CD4-positive, alpha-beta T cell (primary cell): Measurements from ENCODE around the gene HDAC10. TPM values are rescaled to one million over a fixed set of nuclear protein-coding genes. Genes with fewer than 3 reads are reported as not detected.

Source experiments
- ATAC-seq: fragments of 200-7000 bp; cut with Tn5 transposase; one replicate; pipeline ENCODE4 v1.10.0; 2022; ENCODE audit warnings: mild to moderate bottlenecking; ENCODE audit not compliant: poor library complexity
- CTCF ChIA-PET: fragments of 350-600 bp; sonication (Branson Sonifier 250); formaldehyde crosslinking; loops from one replicate; lab custom pipeline; 2021; ENCODE audit warnings: antibody characterized with exemption, inconsistent platforms; lab: Charles Lee
- POLR2A ChIA-PET: fragments of 350-600 bp; sonication (Branson Sonifier 250); formaldehyde crosslinking; loops from one replicate; lab custom pipeline; 2021; ENCODE audit warnings: antibody characterized with exemption, inconsistent platforms; lab: Charles Lee
- DNase-seq, 14 experiments: peaks; one replicate each; pipeline ENCODE4 v3.0.0-alpha.2; 2013 to 2020; ENCODE audit warnings: mixed read lengths in 2 of 14
- H3K27ac ChIP-seq, 2 donors: one replicate each; pipeline versions ENCODE4 v1.5.1 to v1.7.0; 2013; ENCODE audit warnings: low read length in 2 of 2, low read depth in 1 of 2, mild to moderate bottlenecking in 1 of 2
- H3K27me3 ChIP-seq, 2 experiments: 1 replicate in 1 of 2; 2 replicates in 1 of 2; pipeline versions ENCODE4 v1.6.1 to v1.7.0; 2013; ENCODE audit warnings: low read length in 2 of 2, control low read depth in 1 of 2, mild to moderate bottlenecking in 1 of 2, moderate library complexity in 1 of 2; ENCODE audit not compliant: insufficient read depth in 2 of 2, control insufficient read depth in 1 of 2
- H3K36me3 ChIP-seq: one replicate; pipeline ENCODE4 v1.6.1; 2013; ENCODE audit warnings: low read length, control low read depth; ENCODE audit not compliant: insufficient read depth
- H3K4me1 ChIP-seq: one replicate; pipeline ENCODE4 v1.6.1; 2013; ENCODE audit warnings: low read length, control low read depth; ENCODE audit not compliant: insufficient read depth
- H3K4me3 ChIP-seq: one replicate; pipeline ENCODE4 v1.5.1; 2013; ENCODE audit warnings: mild to moderate bottlenecking, low read length, moderate library complexity
- H3K9me3 ChIP-seq, 2 experiments: 1 replicate in 1 of 2; 2 replicates in 1 of 2; pipeline versions ENCODE4 v1.6.1 to v1.7.0; 2013; ENCODE audit warnings: low read length in 2 of 2, mild to moderate bottlenecking in 2 of 2, control low read depth in 1 of 2, moderate library complexity in 1 of 2; ENCODE audit not compliant: control insufficient read depth in 1 of 2, insufficient read depth in 1 of 2
- H3K27ac Mint-ChIP-seq: one replicate; pipeline ENCODE4 v1.8.0; 2020; ENCODE audit warnings: mixed read lengths
- H3K27me3 Mint-ChIP-seq: one replicate; pipeline ENCODE4 v1.8.0; 2021; ENCODE audit warnings: mixed read lengths
- H3K36me3 Mint-ChIP-seq: one replicate; pipeline ENCODE4 v1.8.0; 2021; ENCODE audit warnings: low read depth, mixed read lengths
- H3K4me1 Mint-ChIP-seq: one replicate; pipeline ENCODE4 v1.8.0; 2021; ENCODE audit warnings: low read depth, mixed read lengths
- H3K4me3 Mint-ChIP-seq: one replicate; pipeline ENCODE4 v1.8.0; 2020; ENCODE audit warnings: mild to moderate bottlenecking, mixed read lengths
- H3K9me3 Mint-ChIP-seq: one replicate; pipeline ENCODE4 v1.8.0; 2020; ENCODE audit warnings: mixed read lengths
- CTCF ChIP-seq: fragments of 200-600 bp; IDR thresholded peaks from one replicate; pipeline ENCODE4 v1.8.0; 2022; ENCODE audit warnings: antibody characterized with exemption, mild to moderate bottlenecking
- intact Hi-C, 2 experiments: fragments of 100-400 bp; cut with DNase I in 1 of 2; cut with micrococcal nuclease in 1 of 2; formaldehyde crosslinking; loops; one replicate each; pipeline versions ENCODE4 v1.15.1 to v1.9.0; 2023 to 2025; cut with DNase I, micrococcal nuclease
- total RNA-seq, 174 experiments: library from RNA in 2 of 174; stranded (reverse) in 2 of 174; gene quantifications; one replicate each; pipeline ENCODE4 v1.2.3 and lab custom pipeline; 2021 to 2026

Gene HDAC10
- total RNA-seq, 2 experiments from 2014 or later: 87.3 to 88.7 TPM

- Histone ChIP-seq H3K27me3 (peaks cover 5 to 15% of the 10 kb centered on the region in 2 experiments), H3K36me3 (no peaks in the 10 kb centered on the region), H3K27ac (no peak overlapping the region), H3K9me3 (peaks cover 0 to 4% of the 10 kb centered on the region in 2 experiments), H3K4me1 (no peaks in the 10 kb centered on the region), H3K4me3 (no peak overlapping the region)
- DNase-seq (no peak), ATAC-seq (no peak)
- Mint-ChIP-seq H3K9me3 (no peaks in the 10 kb centered on the region), H3K27ac (no peak overlapping the region), H3K36me3 (no peaks in the 10 kb centered on the region), H3K27me3 (peaks cover 3% of the 10 kb centered on the region), H3K4me3 (no peak overlapping the region), H3K4me1 (no peaks in the 10 kb centered on the region)
- CTCF ChIA-PET: no interaction called here
- POLR2A ChIA-PET: no interaction called here
- intact Hi-C loops: no loop called here
- no peak for TF ChIP-seq CTCF
Observed at GRCh38 chr22:50286275-50286674, 35.2 kb upstream of the HDAC10 start.

DNA sequence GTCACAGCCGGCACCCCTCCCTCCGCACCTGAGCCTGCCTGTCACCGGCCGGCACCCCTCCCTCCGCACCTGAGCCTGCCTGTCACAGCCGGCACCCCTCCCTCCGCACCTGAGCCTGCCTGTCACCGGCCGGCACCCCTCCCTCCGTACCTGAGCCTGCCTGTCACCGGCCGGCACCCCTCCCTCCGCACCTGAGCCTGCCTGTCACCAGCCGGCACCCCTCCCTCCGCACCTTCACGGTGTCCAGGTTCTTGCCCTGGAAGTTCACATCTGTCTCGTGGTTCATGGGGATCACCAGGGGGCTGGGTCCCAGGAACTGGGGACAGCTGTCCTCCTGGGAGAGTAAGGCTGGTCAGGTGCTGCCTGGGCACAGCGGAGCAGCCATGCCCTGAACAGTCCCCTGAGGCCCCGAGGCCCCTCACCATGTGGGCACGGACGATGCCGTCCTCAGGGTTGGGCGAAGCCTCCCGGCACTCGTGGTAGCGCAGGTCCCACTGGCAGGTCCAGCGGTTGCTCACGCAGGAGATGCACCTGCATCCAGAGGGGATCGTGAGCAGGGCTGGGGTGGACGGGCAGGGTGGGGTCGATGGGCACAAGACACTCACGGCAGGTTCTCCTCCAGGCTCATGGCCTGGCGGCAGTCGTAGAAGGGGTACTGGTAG lies 34.6 kb upstream of the HDAC10 start:
- Histone ChIP-seq H3K9me3 (no peaks in the 10 kb centered on the region), H3K27ac (no peak overlapping the region), H3K27me3 (peaks cover 0 to 9% of the 10 kb centered on the region in 2 experiments), H3K4me1 (no peaks in the 10 kb centered on the region), H3K36me3 (no peaks in the 10 kb centered on the region), H3K4me3 (no peak overlapping the region)
- no peaks in the 10 kb centered on the region for H3K9me3 Mint-ChIP-seq
- no peak overlapping the region for H3K4me3 Mint-ChIP-seq
- no peak overlapping the region for H3K27ac Mint-ChIP-seq
- no peak for TF ChIP-seq CTCF
- ATAC-seq (no peak), DNase-seq (no peak)
- H3K27me3 Mint-ChIP-seq: no peaks in the 10 kb centered on the region
- no peaks in the 10 kb centered on the region for H3K36me3 Mint-ChIP-seq
- ChIA-PET POLR2A (no interaction called here), CTCF (no interaction called here)
- intact Hi-C loops: no loop called here
- no peaks in the 10 kb centered on the region for H3K4me1 Mint-ChIP-seq

- no peaks in the 10 kb centered on the region for H3K4me1 Mint-ChIP-seq
- H3K36me3 Mint-ChIP-seq: no peaks in the 10 kb centered on the region
- no peak overlapping the region for H3K27ac ChIP-seq
- ATAC-seq: no peak
- H3K4me1 ChIP-seq: no peaks in the 10 kb centered on the region
- H3K27me3 Mint-ChIP-seq: no peaks in the 10 kb centered on the region
- H3K27ac Mint-ChIP-seq: no peak overlapping the region
- CTCF ChIA-PET: no interaction called here
- H3K4me3 ChIP-seq: no peak overlapping the region
- no peaks in the 10 kb centered on the region for H3K9me3 ChIP-seq
- no peak overlapping the region for H3K4me3 Mint-ChIP-seq
- no peak for DNase-seq
- TF ChIP-seq CTCF: no peak
- no peaks in the 10 kb centered on the region for H3K36me3 ChIP-seq
- POLR2A ChIA-PET: no interaction called here
- intact Hi-C loops: no loop called here
- H3K9me3 Mint-ChIP-seq: no peaks in the 10 kb centered on the region
- H3K27me3 ChIP-seq: no peaks in the 10 kb centered on the region
Observed at GRCh38 chr22:50284479-50284878, 33.4 kb upstream of the HDAC10 start.
